HFFc6 (cell line): Measurements from ENCODE around the gene SRGAP2C. TPM values are rescaled to one million over a fixed set of nuclear protein-coding genes. Genes with fewer than 3 reads are reported as not detected.
"Not testable (repeated sequence)": the region's sequence is repeated elsewhere in the genome, so short reads cannot be mapped to it uniquely, and the experiment has no call there.

Experiments used
- DNase-seq: peaks from one replicate; pipeline ENCODE4 v3.0.0-alpha.2; 2018
- H3K27ac Mint-ChIP-seq: 2 replicates; pipeline ENCODE4 v1.8.0; 2020; ENCODE audit warnings: mild to moderate bottlenecking, mixed read lengths
- H3K27me3 Mint-ChIP-seq: 2 replicates; pipeline ENCODE4 v1.8.0; 2021; ENCODE audit warnings: mild to moderate bottlenecking, moderate library complexity, mixed read lengths; ENCODE audit not compliant: insufficient read depth
- H3K36me3 Mint-ChIP-seq: 2 replicates; pipeline ENCODE4 v1.8.0; 2021; ENCODE audit warnings: low read depth, mixed read lengths
- H3K4me1 Mint-ChIP-seq: 2 replicates; pipeline ENCODE4 v1.8.0; 2020; ENCODE audit warnings: low read depth, mixed read lengths
- H3K4me3 Mint-ChIP-seq: 2 replicates; pipeline ENCODE4 v1.8.0; 2020; ENCODE audit warnings: mild to moderate bottlenecking, moderate library complexity, mixed read lengths
- H3K9me3 Mint-ChIP-seq: 2 replicates; pipeline ENCODE4 v1.8.0; 2020; ENCODE audit warnings: mild to moderate bottlenecking, mixed read lengths
- total RNA-seq, 6 experiments: library from RNA; stranded (reverse); fragmentation: NEBNext Ultra II Directional; extraction: Animal tissue kit (Norgen Biotek cat#: 25700); gene quantifications; 2 replicates in 1 of 6; 3 replicates in 5 of 6; pipeline ENCODE4 v1.2.3, GENCODE V29; 2021

The SRGAP2C gene
- total RNA-seq, 6 experiments from 2014 or later, result 13.8 to 34.6 (median 23.0) TPM

DNA sequence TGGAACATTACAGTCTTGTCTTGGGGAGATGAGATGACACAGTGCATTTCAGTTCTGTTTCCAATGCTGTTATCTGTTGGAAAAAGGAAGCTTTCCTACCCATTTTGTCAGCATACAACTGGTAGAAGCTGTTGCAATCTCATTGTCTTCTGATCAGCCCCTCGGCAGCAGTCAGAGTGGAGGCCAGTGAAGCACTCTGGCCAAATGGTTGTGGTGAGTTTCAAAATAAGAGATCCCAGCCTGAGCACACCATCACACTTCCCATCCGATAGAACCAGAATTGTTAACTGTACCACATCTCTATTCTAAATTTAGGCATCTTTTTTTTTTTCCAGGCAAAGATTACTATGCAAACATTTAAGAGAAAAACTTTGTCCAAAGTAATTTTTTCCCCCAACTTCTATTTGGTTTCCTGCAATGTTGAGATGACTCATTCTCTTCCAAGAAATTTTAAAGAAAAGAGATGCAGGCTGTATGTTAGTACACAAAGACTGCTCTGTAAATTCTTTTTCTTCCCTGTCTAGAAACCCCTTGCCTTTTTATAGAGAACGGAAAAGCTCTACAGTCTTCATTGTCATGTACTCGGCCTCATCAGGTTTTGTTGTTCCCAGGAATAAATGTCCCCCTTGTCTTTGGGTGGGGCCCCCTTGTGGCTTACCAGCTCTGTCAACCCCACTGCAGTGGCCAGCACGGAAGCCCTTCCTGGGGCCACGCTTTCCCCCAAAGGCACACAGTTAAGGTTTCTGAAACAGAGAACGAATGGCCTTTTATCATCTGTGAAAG lies 176.9 kb downstream of the SRGAP2C start:
- not testable (repeated sequence) for H3K27me3 Mint-ChIP-seq, H3K4me1 Mint-ChIP-seq, H3K9me3 Mint-ChIP-seq, DNase-seq, H3K36me3 Mint-ChIP-seq
- Mint-ChIP-seq H3K4me3 (peak overlapping the region; percentile 43; the same call in 1 of the 2 replicates), H3K27ac (peak overlapping the region; percentile 48; the same call in 1 of the 2 replicates)

DNA sequence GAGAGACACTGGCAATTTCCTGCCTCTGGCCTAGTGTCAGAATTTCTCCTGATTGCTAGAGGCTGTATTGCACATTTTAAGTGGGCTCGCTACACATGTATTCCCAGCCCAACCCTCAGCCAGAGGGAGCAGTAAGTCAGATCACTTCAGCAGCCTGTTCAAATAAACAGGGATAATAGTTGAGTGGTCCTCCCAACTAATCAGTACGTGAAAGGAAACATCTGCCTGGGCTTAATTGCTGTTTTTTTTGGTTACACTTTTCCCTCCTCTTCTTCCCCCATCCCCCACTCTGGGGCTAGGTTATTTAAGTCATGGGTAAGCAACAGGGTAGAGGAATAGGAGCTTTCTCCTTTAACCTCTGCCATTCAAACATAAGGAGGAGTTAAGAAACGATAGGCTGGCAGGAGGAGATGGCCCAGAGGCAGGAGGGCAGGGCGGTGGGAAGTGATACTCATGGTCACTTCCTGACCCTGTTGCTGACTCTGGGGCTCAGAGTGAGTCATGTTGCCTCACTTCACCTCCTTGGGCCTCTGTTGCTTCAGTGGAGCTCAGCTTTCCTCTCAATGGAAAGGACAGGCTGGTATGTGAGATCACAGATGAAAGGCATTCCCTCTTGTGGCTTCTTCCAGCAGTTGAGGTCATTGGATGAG lies 177.6 kb downstream of the SRGAP2C start:
- peak overlapping the region; percentile 82 for H3K27ac Mint-ChIP-seq
- peak; percentile 25 for DNase-seq
- 0 out of 2 replicates have a peak overlapping the region, but pooled peaks have one; percentile 22 for H3K4me3 Mint-ChIP-seq
- H3K4me1 Mint-ChIP-seq, H3K9me3 Mint-ChIP-seq, H3K27me3 Mint-ChIP-seq, H3K36me3 Mint-ChIP-seq: not testable (repeated sequence)

DNA sequence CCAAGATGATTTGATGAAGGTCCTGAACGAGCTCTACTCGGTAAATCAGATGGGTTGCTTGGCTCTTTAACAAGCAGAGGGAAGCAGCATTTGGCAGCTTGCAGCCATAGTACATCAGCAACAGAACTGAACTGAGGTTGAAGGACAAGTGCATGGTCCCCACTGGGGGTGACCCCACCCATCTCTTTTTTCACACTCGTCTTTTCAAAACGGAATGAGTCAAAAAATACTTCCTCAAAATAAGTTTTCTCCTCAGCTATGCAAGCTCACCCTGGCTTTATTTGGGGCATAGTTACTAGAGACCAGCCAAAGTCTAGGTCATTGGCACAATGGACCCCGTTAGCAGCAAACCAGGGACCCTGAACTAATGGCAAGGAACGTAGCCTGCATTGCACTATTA lies 180.5 kb downstream of the SRGAP2C start:
- H3K4me1 Mint-ChIP-seq, H3K4me3 Mint-ChIP-seq, H3K9me3 Mint-ChIP-seq, H3K27ac Mint-ChIP-seq, H3K27me3 Mint-ChIP-seq, H3K36me3 Mint-ChIP-seq, DNase-seq: not testable (repeated sequence)

DNA sequence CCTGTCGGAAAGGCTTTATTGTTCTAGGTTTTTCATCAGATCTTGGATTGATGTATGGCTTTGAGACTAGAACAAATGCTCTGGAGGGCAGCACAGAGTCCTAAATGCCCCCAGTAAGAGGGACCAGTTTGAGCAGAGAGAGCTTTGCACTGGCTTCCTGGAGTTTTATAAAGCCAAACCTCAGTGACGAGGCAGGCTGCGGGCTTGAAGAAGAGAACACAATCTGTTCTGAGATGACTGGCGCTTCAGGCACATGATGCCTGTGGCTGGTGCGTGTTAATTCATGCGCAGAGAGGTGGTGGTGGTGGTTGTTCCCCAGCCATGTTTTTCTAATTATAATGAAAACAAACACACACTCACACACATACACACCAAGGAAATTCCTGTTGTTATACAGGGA lies 180.9 kb downstream of the SRGAP2C start:
- peak; percentile 27 for DNase-seq
- not testable (repeated sequence) for H3K9me3 Mint-ChIP-seq, H3K4me1 Mint-ChIP-seq, H3K27ac Mint-ChIP-seq, H3K4me3 Mint-ChIP-seq, H3K36me3 Mint-ChIP-seq, H3K27me3 Mint-ChIP-seq

DNA sequence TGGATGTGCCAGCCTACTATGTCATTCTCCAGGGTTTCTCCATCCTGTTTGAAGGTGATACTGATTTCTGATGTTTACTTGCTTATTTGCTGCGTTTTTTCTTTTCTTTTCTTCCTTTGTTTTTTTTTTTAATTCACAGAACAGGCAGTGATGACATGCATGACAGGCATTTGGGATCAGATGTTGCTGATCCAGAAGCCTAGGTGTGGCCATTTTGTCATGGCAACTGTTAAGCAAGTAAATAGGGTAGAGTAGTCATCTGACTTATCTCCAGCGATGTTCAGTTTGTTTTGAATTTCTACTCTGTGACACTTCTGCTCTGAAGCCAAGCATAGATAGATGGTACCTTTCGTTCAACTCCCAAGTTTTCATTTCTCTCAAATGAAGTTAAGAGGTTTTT lies 181.4 kb downstream of the SRGAP2C start:
- not testable (repeated sequence) for H3K36me3 Mint-ChIP-seq, H3K9me3 Mint-ChIP-seq, DNase-seq, H3K4me3 Mint-ChIP-seq, H3K4me1 Mint-ChIP-seq, H3K27ac Mint-ChIP-seq, H3K27me3 Mint-ChIP-seq

GRCh38 chr1:121368910-121369309 lies 184.1 kb downstream of the SRGAP2C start:
- DNase-seq, H3K36me3 Mint-ChIP-seq, H3K4me1 Mint-ChIP-seq, H3K27me3 Mint-ChIP-seq, H3K4me3 Mint-ChIP-seq, H3K9me3 Mint-ChIP-seq, H3K27ac Mint-ChIP-seq: not testable (repeated sequence)

GRCh38 chr1:121369959-121370358 lies 185.2 kb downstream of the SRGAP2C start:
- H3K36me3 Mint-ChIP-seq, DNase-seq, H3K4me1 Mint-ChIP-seq, H3K27ac Mint-ChIP-seq, H3K9me3 Mint-ChIP-seq, H3K27me3 Mint-ChIP-seq, H3K4me3 Mint-ChIP-seq: not testable (repeated sequence)

DNA sequence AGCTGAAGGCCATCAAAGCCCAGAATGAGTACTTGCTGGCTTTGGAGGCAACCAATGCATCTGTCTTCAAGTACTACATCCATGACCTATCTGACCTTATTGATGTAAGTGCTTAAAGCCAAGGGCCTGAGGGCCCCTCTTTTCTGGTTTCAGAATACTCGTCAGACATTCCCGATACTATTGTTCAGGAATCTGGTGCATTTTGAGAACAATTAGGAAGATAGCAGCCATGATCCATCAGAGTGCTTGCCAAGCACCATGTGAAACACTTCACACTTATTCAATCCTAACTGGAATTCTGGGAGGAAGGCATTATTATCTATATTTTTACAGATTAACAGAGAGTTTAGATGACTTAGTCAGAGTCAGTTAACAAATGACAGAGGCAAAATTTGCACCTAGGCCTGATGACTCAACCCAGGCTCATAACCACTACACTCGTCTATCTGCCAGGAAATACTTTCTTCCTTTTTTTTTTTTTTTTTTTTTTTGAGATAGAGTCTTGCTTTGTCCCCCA lies 190.1 kb downstream of the SRGAP2C start:
- not testable (repeated sequence) for H3K36me3 Mint-ChIP-seq, H3K27ac Mint-ChIP-seq, H3K9me3 Mint-ChIP-seq, DNase-seq, H3K4me3 Mint-ChIP-seq, H3K4me1 Mint-ChIP-seq, H3K27me3 Mint-ChIP-seq

GRCh38 chr1:121376986-121377385 lies 192.2 kb downstream of the SRGAP2C start:
- not testable (repeated sequence) for DNase-seq

GRCh38 chr1:121378757-121379156 lies 194.0 kb downstream of the SRGAP2C start:
- H3K36me3 Mint-ChIP-seq, DNase-seq, H3K9me3 Mint-ChIP-seq: not testable (repeated sequence)

More at GRCh38 chr1:121376986-121377385, 192.2 kb downstream of the SRGAP2C start:
- H3K27ac Mint-ChIP-seq, H3K4me1 Mint-ChIP-seq, H3K9me3 Mint-ChIP-seq, H3K4me3 Mint-ChIP-seq, H3K27me3 Mint-ChIP-seq, H3K36me3 Mint-ChIP-seq: not testable (repeated sequence)

GRCh38 chr1:121384754-121385153 lies 200.0 kb downstream of the SRGAP2C start:
- H3K4me1 Mint-ChIP-seq, result not testable (repeated sequence)

More at GRCh38 chr1:121378757-121379156, 194.0 kb downstream of the SRGAP2C start:
- not testable (repeated sequence) for H3K4me1 Mint-ChIP-seq, H3K4me3 Mint-ChIP-seq, H3K27me3 Mint-ChIP-seq, H3K27ac Mint-ChIP-seq

GRCh38 chr1:121385162-121385561 lies 200.4 kb downstream of the SRGAP2C start:
- H3K27ac Mint-ChIP-seq, H3K4me3 Mint-ChIP-seq, H3K27me3 Mint-ChIP-seq, H3K9me3 Mint-ChIP-seq, H3K36me3 Mint-ChIP-seq, DNase-seq, H3K4me1 Mint-ChIP-seq: not testable (repeated sequence)

More at GRCh38 chr1:121384754-121385153, 200.0 kb downstream of the SRGAP2C start:
- not testable (repeated sequence) for DNase-seq, H3K4me3 Mint-ChIP-seq, H3K9me3 Mint-ChIP-seq, H3K27me3 Mint-ChIP-seq, H3K36me3 Mint-ChIP-seq, H3K27ac Mint-ChIP-seq

GRCh38 chr1:121385563-121386288 lies 201.0 kb downstream of the SRGAP2C start:
- H3K4me3 Mint-ChIP-seq, DNase-seq, H3K27ac Mint-ChIP-seq, H3K36me3 Mint-ChIP-seq, H3K27me3 Mint-ChIP-seq, H3K4me1 Mint-ChIP-seq, H3K9me3 Mint-ChIP-seq: not testable (repeated sequence)
